HG03378 (cell line): ENCODE measurements around the gene CNIH4.
"Not testable (repeated sequence)": the region's sequence is repeated elsewhere in the genome, so short reads cannot be mapped to it uniquely, and the experiment has no call there.

ENCODE experiments used
- ATAC-seq: cut with Tn5 transposase; IDR thresholded peaks from one replicate; pipeline ENCODE4 v1.9.1; 2021; ENCODE audit warnings: mild to moderate bottlenecking, moderate library complexity; ENCODE audit not compliant: unreplicated experiment

Gene CNIH4

DNA sequence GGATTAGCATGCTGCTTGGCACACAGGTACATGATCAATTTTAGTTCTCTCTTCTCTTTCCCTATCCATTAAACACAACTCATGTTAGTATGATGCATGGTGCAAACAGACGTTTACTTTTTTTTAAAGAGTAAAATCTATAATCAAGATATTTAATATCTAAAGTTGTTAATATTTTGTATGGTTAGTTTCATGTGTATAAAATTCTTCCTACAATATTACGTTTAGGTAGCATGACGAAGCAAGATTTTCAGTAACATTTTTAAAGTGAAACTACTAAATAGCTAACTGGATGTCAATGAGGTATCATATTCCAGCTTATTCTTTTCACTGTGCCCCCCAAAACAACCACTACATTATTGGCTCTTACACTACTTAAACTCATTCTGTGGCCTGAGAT is 36.6 kb downstream of the CNIH4 start:
- ATAC-seq: no peak

- ATAC-seq: no peak
These were observed 43.2 kb downstream of the CNIH4 start for GRCh38 chr1:224399887-224400286.

DNA sequence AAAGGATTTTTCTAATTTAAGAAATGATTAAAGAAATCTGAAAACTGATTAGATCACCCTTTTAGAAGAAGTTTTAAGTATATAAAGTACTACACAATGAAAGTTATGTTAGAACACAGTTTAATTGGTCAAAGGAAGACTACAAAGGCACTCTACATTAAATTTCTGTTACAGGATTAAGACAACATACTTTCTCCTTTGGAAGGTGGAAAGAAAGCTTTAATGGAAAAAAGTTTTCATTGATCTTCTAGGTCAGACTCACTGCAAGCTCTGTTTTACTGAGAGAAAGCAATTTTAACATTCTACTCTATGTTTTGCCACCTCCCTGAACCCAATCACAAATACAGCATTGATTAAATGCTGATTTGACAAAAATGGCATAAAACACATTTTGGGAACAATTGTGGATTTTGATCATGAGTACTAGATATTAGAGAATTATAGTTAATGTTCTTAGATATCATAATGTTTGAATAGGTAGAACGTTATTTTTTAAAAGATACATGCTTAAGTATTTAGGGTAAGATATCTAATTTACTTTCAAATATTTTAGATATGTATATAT is 45.9 kb downstream of the CNIH4 start:
- no peak for ATAC-seq

DNA sequence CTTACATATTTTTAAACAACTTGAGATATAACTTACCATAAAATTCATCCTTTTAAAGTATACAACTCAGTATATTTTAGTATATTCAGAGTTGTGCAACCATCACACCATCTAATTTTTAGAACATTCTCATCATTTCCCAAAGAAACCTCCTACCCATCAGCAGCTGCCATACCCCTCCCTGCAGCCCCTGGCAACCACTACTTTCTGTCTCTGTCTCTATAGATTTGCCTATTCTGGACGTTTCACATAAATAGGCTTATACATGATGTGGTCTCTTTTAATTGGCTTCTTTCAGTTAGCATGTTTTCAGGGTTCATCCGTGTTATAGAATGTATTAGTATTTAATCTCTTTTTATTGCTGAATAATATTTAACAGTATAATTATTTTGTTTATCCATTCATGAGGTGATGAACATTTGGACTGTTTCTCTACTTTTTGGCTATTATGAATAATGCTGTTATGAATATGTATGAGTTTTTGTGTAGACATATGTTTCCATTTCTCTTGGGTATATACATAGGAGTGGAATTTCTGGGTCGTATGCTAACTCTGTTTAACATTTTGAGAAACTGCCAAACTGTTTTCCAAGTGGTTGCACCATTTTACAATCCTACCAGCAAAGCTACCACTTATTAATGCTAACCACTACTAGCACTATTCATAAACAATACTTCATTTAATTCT is 48.4 kb downstream of the CNIH4 start:
- ATAC-seq: no peak

DNA sequence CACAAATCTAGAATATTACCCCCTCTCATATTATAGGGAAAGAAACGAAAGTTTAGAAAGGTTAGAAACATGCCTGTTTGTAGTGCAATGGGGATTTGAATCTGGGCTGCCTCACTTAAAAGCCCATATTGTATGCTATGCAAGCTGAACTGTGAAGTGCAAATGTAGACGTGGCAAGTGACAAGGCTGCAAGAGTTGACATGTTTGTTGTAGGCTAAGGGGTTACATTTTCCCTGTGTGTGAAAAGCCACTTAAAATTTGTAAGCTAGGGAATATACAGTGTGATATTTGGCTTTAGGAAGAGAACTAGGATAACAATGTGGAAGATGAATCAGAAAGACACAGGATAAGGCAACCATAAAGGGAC is 48.9 kb downstream of the CNIH4 start:
- ATAC-seq: no peak

DNA sequence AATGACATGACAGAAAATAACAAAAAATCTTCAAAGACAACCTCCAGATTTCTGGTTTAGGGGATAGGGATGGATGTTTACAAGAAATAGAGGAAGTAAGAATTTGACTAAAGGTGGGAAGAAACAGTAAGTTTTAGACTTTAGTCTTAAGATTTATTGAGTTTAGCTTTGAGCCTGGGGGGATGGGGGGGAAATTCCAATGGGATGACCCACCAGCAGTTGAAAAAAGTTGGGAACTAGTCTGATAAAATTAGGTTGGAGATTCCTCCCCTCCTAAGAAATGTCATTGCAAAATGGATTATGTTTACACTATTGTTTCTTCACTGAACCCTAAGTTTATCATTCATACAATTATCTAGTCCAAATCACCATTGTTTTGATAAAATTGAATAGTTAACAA is 49.5 kb downstream of the CNIH4 start:
- ATAC-seq: no peak

- ATAC-seq: no peak
These were observed 51.1 kb downstream of the CNIH4 start for GRCh38 chr1:224407571-224408293.

DNA sequence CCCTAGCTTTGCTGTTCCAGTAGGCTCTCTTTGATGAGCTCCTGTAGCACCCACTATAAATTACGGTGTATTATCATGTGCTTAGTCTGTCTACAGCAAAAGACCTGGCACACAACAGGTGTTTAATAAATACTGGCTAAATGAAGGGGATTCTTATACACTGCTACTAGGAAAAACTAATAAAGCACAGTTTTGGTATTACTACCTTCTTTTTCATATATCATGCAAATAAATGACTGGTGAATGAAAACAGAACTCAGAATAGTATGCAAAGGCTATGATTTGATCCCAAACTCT is 51.6 kb downstream of the CNIH4 start:
- ATAC-seq: no peak

- no peak for ATAC-seq
These were observed 55.1 kb downstream of the CNIH4 start for GRCh38 chr1:224411766-224412165.

GRCh38 chr1:224420106-224420505 is 63.4 kb downstream of the CNIH4 start:
- no peak for ATAC-seq

- no peak for ATAC-seq
These were observed 68.7 kb downstream of the CNIH4 start for GRCh38 chr1:224425279-224425884.

GRCh38 chr1:224426869-224427268 is 70.2 kb downstream of the CNIH4 start:
- ATAC-seq: not testable (repeated sequence)

DNA sequence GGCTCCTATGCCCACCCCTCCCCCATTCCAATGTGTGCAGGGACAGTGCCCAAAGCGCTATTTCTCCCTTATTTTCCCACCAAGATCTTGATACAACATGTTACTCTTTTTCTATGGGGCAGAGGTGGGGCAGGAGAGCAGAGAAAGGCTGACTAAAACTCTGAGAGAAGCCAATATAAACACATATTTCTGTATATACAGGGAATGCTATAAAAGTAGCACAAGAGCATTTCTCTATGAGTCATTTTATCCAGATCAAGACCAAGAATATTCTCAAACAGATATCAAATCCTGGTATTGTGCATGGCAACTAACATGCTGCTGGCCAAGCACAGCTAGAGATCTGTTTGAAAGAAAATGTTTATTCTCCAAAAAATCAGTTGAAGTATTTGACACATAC is 70.7 kb downstream of the CNIH4 start:
- no peak for ATAC-seq

DNA sequence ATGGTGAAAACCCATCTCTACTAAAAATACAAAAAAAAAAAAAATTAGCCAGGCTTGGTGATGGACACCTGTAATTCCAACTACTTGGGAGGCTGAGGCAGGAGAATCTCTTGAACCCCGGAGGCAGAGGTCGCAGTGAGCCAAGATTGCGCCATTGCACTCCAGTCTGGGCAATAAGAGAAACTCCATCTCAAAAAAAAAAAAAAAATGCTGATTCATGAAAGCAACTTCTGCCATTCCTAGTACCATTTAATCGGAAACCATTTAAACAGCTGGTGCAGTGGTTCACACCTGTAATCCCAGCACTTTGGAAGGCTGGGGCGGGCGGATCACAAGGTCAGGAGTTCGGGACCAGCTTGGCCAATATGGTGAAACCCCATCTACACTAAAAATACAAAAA is 72.0 kb downstream of the CNIH4 start:
- ATAC-seq: not testable (repeated sequence)
